Activated T-cell treated with anti-CD3 and anti-CD28 coated beads for 24 hours (primary cell): ENCODE data around the gene TENM4.

ENCODE experiments used
- DNase-seq: peaks from one replicate; pipeline ENCODE4 v3.0.0-alpha.2; 2020; ENCODE audit warnings: low read depth

Gene TENM4

DNA sequence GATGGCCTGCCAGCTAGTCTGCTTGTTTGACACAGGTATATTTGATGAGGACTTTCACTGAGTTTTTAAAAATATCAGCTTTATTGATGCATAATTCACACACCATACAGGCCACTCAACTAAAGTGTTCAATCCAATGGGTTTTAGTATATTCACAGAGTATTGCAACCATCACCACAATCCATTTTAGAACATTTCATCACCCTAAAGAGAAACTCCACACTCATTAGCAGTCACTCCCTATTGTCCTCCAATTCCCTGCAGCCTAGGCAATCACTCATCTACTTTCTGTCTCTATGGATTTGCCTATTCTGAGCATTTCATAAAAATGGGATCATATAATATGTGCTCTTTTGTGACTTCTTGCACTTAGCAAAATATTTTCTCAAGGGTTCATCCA is 468.2 kb downstream of the TENM4 start:
- no peak for DNase-seq

DNA sequence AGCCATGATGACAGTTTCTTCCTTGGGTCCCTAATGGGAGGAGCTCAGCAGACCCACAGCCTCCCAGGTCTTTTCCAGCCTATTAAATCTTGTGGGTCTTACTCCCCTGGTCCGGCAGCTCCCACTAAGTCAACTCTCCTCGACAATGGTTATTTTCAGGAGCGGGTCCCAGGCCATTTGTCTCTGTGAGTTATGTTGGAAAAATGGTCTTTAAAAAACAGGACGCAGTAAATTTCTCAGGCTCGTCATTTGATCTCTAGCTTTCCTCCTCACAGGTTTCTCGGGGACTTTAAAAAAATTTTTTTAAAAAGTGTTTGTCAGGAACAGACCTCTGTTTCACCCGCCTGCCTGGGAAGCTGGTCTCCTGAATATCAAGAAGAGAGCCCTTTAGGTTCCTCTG is 468.7 kb downstream of the TENM4 start:
- DNase-seq = no peak

DNA sequence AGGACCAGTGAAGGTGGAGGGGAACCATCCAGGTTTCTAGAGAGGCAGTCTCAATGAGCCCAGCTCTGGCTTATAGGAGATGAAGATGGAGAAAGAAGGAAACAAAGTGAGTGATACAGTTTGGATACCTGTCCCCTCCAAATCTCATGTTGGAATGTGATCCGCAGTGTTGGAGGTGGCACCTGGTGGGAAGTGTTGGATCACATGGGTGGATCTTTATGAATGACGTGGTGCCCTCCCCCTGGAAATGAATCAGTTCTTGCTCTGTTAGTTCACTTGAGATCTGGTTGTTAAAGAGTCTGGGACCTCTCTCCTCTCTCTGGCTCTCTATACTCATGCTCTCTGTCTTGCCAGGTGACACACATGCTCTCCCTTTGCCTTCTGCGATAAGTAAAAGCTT is 473.0 kb downstream of the TENM4 start:
- no peak for DNase-seq

DNA sequence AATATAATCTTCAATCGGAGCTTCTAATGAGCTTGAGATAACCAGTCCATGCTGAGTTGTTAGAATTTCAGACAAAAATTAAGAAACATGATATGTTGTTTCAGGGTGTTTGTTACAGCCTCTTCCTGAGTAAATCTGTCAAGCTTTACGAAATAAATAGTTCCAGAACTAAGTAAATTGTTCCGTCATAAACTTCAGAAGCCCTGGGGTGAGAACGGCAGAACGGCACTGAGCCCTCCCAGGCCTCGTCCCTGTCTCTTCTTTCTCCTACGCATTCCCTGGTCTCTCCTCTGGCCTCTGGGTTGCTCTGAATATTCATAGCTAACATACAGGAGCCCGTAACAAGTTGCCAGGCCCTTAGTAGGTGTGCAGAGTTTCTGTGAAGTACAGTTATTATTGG is 475.4 kb downstream of the TENM4 start:
- DNase-seq = no peak

DNA sequence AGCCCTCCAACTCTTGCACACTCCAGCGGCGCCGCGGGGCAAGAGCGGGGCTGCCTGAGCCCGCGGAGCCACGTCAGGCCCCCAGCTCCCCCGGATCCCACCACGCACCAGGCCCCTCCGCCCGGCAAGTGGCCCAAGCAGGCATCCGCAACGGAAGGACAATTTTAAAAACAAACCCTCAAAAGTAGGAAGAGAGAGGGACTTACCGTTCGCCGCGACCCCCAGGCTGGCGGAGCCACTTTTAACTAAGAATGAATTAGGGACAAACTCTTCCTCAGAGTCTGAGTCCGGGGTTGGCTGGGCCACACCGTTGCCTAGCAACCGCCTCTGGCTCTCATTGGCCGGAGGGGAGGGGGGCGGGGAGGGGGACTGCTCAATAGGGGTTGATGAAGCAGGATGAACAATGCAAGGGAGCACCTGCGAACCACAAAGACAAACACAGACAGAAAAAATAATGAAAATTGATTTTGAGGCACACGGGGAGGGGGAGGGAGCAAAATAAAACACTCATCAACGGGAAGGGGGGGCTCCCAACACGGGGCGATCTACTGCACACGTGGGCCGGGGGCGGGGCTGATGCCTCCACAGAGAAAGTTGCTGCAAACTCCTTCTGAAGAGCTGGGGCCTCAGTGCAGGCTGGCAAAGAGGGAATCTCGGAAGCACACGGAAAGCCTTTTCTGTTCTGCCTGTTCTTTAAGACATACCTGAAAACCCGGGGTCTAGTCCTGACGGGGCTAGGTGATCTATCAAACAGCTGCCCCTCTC is 478.7 kb downstream of the TENM4 start:
- DNase-seq = no peak

DNA sequence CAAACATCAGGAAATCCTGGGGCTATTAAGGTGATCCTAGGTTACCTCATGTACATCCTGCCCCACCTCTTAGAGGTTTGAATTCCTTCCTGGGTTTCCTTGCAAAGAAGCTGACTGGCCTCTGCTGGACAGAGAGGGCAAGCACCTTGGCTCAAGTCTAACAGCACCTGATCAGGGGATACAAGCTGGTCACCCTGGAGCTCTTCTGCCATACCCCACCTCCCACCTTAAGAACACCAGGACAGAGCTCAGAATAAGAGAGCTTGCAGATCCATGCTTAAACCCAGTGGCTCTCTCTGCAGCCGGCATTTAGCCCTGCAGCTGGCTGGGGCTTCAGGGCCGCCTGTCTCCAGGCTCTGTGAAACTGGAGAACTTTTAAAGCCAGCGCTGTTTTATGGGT is 479.6 kb downstream of the TENM4 start:
- DNase-seq = no peak

DNA sequence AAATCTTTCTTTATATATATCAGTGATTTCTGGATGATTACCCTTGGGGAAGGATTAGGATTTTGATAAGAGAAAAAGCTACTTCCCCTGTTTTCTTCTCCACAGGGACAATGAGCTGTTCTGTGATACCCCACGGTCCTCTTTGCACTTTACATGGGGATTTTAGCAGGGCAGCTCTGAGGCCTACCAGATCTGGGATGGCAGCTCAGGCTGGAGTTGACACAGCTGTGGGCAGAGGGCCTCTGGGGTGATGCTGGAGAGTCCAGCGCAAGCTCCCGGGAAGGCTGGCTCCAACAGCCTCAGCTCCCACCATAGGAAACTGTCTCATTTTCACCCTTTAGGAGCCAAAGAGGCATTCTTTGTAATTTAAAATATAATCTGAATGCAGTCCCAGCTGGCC is 482.4 kb downstream of the TENM4 start:
- DNase-seq = no peak

DNA sequence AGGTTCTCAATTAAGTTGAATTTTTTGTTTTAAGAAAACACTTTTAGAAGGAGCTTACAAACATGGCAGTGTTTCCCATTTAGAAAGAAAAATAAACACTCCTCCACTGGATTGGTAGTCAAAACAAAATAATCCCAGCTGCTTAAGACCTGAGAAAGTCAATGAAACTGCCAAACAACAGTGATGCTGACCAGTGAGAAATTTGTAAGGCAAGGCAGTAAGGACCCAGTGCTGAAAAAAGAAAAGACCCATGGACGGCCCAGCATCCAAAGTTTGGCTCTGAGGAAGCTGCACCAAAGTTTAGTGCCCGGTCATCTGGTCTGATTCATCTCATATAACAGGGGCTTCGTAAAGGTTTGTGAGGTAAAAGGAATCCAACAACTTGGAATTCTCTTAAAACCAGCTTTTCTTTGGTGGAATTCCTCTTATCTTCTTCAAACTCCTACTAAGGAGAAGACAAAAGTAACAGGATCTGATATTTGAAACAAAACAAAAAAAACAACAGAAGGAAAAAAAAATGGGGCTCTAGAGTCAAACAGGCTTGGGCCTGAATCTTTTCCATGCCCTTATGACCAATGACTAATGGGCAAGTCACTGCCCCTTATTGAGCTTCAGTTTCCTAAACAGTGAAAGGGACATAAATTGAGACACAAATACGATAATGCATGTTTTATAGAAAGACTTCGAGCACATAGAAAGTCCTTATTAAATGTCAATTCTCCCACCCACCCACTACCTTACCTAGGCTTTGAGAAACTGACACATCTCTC is 483.2 kb downstream of the TENM4 start:
- no peak for DNase-seq

DNA sequence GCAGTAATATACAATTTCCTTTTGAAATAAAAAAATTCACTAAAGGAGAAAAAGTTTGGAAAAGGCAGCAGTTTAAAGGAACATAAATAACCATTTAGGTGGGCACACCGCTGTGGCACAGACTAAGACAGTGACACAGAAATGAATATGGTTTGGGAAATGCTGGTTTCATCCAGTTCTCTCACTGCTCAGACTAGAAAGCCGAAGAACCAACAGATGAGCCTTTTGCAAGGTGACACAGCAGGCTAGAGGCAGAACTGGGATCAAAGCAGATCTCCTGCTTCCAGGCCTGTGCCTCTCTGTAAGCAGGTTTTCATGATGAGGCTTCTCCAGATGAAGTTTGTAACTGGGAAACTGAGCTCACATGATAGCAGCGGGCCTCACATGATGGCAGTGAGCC is 486.1 kb downstream of the TENM4 start:
- DNase-seq = no peak

DNA sequence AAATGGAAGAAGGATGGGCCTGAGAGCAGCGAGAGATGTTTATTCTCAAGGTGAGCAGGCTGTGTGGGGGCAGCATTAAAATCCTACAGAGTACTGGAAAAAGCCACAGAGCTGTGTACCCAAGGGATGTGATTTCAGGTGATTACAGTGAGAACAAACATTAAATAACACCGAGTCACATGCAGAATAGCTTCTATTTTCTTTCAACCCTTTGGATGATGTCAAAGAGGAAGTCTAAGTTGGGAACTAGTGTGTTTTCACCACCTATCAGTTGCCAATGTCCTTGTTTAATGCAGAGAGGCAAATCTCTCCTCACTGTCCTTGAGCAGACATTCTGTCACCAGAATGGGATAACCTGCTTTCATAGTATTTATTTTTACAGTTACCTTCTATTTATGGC is 486.6 kb downstream of the TENM4 start:
- DNase-seq = no peak

DNA sequence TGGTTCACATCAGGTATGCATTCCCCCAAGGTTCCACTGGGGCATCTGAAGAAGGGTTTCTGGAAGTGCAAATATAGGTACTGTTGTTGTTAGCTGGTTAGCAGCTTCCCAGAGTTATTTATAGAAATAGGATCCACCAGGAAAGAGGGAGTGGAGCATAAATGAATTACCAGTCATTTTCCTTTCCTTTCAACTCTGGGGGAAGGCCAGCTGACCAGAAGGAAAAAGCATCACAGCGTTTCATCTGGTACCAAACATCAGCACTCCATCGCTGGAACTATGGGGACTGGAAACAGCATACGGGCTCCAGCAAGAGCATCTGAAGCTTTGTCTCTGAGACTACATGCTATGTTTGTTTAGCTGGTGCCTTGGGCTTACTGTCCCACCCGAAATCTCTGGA is 487.9 kb downstream of the TENM4 start:
- DNase-seq = no peak

DNA sequence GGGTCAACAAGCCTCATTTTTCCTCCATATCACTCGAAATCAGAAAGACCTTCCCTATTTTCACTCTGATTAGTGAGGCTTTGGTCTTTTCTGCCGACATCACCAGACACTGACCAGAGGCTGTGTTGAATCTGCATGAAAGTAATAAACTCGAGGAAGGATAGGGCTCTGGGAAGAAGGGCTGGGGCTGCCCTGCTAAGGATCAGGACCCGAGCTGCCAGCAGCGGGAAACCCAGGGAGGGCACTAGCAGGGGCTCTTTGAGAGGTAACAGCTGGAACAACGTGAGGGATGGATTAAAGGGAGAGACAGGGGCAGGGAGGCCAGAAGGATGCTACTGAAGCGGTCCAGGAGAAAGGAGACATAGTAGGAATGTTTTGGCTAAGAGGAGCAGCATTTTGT is 488.7 kb downstream of the TENM4 start:
- no peak for DNase-seq

DNA sequence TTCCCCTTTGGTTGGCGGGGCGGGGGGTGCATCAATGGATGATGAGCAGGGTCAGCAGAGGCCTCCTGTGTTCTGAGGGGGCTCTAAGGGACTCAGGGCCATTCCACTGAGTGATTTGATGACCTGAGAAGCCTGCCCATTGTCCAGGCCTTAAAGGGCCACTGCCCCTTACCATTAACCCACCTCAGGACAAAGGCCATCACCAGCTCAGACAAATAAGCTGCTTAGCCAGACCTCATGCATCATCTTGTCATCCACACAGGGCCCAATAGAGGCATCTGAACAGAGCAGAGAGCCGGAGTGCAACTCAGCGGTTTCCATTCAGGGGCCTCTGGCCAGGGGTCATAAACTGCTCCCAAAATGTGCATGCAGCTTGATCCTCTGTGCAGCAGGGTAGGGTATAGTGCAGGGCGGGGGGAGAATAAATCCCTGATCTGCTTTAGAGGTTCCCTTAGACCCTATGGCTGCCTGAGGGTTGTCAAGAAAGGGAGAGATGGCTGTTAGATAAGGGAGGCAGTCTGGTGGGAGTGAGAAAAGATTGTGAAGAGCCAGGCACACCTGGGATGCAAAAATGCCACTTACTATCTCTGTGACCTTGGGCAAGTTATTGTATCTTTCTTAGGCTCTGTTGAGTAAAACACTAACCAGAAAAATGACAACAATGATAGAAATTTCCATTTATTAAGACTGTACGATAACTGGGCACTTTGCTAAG is 490.7 kb downstream of the TENM4 start:
- DNase-seq = no peak

DNA sequence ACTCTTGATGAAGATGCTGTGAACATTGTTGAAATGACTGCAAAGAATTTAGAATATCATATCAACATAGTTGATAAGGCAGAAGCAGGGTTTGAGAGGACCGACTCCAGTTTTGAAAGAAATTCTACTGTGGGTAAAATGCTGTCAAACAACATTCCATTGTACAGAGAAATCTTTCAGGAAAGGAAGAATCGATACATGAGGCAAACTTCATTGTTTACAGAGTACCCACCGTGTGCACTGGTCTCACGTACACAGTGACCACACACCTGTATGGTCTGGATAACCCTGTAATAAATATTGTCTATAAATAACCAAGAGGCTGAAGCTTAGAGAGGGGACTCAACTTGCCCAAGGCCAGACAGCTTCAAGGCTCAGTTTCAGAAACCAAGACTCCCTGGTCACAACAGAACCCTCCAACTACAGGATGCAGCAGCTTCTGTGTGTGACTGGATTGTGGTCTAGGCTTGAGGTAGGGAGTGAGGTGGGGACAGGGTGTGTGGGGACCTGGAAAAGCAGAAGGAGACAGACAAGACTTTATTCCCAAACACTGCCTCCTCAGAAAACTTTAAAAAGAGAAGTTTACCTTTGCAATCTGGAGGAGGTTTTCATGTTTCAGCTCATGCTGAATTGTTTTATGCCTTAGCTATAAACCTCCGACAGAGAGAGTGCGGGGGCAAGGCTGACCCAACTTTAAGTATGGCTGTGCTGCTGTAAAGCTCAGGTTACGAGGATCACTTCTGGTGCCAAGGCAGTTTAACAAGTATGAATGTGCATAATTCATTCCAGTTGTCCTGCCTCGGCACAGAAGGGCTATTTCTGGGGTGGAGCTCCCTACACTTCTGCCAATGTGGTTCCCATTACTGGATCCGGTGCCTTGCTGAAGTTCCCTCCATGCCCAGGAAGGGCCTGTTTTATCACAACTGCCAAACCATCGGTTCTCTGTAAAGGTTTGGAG is 493.6 kb downstream of the TENM4 start:
- DNase-seq = no peak

DNA sequence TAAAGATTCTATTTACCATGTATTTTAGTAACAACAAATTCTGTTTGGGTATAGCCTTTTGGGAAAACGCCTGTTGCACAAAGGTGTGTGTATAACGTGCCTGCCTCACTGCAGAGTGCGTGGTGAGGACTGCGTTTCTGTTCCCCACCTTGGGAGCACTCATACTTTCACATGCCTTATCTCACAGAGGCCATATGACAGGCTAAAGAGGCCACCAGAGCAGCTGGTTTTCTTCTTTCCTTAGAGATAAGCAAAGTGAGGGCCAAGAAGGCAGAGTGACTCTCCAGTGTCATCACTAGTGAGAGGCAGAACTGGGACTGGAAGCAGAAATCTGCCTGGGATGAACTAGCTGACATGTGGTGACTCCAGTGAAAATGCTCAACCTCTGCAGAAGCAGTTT is 497.0 kb downstream of the TENM4 start:
- DNase-seq = no peak

DNA sequence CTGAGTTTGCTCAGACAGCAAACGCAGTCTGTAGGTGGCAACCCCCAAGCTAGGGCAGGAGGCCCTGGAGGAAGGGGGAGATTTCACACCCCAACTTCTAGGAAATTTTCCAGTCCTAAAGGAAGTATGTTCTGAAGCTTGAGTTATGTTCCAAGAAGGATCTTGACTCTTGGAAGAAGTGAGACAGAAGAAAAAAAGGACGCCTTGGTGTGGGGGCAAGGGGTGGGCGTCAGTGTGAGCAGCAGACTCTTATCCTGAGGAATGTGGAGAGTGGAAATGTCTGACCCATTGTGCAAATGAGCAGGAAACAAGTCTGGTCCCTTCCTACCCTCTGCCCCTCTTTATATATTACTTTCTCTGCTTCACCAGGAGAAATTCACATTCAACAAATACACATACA is 497.7 kb downstream of the TENM4 start:
- DNase-seq = no peak

DNA sequence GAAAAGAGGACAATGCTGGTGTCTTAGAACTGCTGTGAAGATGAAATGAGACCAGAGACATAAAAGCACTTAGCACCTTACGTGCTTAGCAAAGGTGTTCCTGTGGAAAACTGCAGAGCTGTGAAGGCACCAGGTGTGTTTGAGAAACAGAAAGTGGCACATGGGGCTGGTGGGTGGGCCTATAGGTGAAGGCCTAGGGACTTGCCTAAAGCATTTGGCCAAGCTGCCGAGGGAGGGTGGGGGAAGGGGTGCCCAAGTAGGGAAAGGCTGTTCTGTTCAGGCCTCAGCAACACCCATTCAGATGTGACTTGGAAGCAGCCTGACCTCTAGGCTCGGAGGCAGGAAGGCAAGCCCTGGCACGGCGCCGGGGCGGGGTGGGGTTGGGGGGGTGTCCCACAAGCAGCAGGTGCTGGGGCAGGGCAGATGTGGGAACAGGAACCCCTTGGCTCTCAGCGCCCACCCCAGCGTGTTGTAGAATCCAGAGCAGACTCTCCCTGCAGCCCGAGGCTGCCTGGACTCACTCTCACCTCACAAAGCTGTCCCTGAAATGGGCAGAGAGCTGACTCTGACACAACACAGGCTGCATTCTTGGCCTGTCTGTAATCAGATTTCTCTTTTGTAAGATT is 499.5 kb downstream of the TENM4 start:
- DNase-seq = no peak

DNA sequence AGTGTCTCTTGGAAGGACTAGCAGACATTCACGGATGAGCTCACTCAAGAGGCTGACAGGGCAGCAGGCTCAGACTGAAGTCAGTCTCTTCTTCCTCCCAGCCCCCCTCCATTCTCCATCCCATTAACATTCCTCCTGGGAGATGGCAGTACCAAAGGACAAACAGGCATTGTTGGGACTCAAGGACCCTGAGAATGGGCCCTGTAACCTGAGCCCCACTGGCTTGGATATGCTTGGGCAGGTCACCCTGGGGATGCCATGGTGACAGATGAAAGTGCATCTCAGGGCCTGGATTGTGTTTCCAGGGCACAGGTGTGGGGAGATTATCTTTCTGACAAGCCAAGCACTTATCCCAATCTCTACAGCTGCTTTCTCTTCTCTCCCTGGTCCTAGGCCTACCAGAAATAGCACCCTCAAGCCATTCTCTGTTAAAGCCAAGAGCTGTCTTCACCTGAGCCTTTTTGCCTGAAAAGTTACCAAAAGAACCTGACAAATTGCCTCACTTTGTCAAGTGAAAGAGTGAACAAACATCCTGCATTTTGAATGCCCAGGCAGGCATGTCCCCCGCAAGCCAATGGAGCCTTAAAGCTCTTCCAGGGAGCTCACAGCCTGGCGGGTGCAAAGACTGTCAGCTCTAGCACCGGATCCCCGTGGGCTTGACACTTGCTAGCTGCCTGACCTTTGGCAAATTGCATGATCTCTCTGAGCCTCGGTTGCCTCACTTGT is 500.2 kb downstream of the TENM4 start:
- DNase-seq = no peak

DNA sequence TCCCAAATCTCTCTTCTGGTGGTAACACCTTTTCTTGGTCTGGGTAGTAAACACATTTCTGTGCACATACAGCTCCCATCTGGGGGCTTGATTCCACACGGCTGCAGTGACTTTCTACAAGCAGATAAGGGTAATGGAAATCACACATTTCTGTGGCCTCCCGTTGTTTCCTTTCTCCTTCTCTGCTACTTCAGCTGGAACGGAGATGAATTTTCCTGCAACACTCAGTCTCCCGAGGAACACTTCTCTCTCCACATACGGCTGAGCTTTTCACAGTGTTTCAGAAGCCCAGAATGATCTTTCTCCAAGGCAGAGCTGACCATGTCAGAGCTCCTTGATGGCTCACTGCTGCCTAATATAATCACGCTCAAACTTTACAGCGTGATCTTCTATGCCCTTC is 501.9 kb downstream of the TENM4 start:
- DNase-seq = no peak

DNA sequence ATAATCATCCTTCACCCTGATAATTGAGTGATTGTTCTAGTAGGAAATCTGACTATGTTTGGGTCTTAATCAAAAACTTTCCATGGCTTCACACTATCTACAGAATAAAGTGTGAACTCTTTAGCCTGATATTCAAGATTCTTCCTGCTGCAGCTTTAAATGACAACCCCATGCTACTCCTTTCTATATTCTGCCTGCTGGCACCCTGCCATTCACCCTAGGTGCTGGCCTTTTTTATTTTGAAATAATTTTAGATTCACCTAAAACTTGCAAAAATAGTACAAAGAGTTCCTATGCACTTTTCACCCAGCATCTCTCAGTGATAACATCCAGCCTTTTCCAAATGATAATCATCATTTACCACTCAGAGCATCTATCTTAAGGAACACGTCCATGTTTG is 502.8 kb downstream of the TENM4 start:
- DNase-seq = no peak
